Stimulated activated memory B cell treated with anti-CD40 and anti-IgM and Interleukin-4, amounts not matched to agents 10 μg/mL and 1 μg/mL and 100 μg/mL, for 72 hours (primary cell): ENCODE data around the gene NEUROD4.
A peak's percentile ranks its signal among the peaks of the same experiment; 100 is the strongest.

Source experiments
- ATAC-seq: fragments of 150-1000 bp; cut with Tn5 transposase; 2 replicates; pipeline ENCODE4 v1.10.0; 2021
- H3K27ac Mint-ChIP-seq: one replicate; pipeline ENCODE4 v1.8.0; 2022; ENCODE audit warnings: mild to moderate bottlenecking, mixed read lengths
- H3K27me3 Mint-ChIP-seq: one replicate; pipeline ENCODE4 v1.8.0; 2022; ENCODE audit warnings: mixed read lengths
- H3K36me3 Mint-ChIP-seq: one replicate; pipeline ENCODE4 v1.8.0; 2022; ENCODE audit warnings: mixed read lengths
- H3K4me1 Mint-ChIP-seq: one replicate; pipeline ENCODE4 v1.8.0; 2022; ENCODE audit warnings: mixed read lengths
- H3K4me3 Mint-ChIP-seq: one replicate; pipeline ENCODE4 v1.8.0; 2022; ENCODE audit warnings: mild to moderate bottlenecking, moderate library complexity, mixed read lengths
- H3K9me3 Mint-ChIP-seq: one replicate; pipeline ENCODE4 v1.8.0; 2022; ENCODE audit warnings: mixed read lengths

NEUROD4 gene

DNA sequence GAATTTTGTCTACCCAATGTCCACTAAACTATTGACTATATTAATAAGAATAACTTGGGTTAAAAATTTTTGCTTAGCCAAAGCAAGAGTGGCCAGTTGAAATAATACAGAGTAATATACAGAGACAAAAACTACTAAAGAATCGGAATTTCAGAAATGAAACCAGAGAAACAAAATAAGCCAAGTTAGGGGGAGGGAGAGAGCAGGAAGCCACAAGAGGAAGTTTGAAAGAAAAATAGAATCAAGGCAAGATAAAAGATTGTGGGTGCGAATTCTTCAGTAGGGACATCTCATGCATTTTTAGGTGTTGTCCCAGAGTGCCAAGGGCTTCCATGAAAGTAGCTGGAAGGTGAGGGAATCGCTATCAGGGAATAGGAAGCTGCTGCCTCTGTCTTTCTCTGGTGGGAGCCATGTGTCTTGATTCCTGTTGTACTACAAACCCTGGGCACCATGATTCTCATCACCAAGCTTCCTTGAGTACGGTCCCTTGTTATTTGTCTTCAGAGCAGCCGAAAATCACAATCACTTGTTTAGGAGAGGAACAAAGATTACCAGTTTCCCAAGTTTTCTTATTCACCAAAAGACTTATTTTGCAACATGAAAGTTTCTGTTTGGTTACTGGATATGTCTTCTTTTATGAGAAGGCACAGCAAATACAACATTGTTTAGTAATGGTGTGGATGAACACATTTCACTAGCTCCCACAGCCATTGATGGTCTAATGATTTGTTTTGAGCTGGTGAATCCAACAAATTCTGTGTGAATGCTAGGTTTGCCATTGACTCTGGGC, 16.7 kb downstream of the NEUROD4 start:
- H3K36me3 Mint-ChIP-seq, result no peaks in the 10 kb centered on the region
- H3K9me3 Mint-ChIP-seq, result peaks cover 3% of the 10 kb centered on the region
- no peak for ATAC-seq
- H3K4me3 Mint-ChIP-seq, result no peak overlapping the region
- H3K27ac Mint-ChIP-seq, result no peak overlapping the region
- H3K27me3 Mint-ChIP-seq, result peaks cover 9% of the 10 kb centered on the region
- H3K4me1 Mint-ChIP-seq, result peaks cover 27% of the 10 kb centered on the region

DNA sequence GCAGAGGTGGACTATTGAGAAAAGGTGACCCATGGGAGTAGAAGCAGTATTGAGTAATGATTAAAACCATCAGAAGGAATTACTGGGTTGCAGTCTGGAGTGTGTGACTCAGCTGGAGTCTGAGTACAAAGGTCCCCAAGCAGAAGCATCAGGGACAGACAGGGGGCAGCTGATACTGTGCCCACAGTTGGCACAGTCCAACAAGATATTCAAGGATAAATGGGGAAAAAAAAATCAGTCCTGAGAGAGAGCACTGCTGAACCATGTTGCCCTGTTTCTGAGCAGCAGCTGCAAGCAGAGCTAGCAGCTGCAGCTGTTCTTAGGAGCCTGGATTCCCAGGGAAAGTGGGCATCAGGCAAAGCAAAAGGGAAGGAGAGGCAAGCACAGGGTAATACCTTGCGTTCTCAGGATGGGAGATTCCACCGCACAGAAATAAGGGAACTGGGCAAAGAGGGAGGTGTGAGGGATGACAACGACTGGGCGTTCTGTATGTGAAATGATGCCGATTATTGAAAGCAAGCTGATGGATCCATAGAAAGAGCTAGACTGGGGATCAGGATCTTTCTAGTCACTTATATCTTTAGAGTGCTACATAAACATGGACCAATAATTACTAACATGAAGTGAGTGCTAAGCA, 17.7 kb downstream of the NEUROD4 start:
- Mint-ChIP-seq H3K36me3 (no peaks in the 10 kb centered on the region), H3K4me3 (no peak overlapping the region), H3K27ac (peak overlapping the region; percentile 2), H3K4me1 (peaks cover 27% of the 10 kb centered on the region), H3K9me3 (peaks cover 3% of the 10 kb centered on the region), H3K27me3 (peaks cover 9% of the 10 kb centered on the region)
- no peak for ATAC-seq

DNA sequence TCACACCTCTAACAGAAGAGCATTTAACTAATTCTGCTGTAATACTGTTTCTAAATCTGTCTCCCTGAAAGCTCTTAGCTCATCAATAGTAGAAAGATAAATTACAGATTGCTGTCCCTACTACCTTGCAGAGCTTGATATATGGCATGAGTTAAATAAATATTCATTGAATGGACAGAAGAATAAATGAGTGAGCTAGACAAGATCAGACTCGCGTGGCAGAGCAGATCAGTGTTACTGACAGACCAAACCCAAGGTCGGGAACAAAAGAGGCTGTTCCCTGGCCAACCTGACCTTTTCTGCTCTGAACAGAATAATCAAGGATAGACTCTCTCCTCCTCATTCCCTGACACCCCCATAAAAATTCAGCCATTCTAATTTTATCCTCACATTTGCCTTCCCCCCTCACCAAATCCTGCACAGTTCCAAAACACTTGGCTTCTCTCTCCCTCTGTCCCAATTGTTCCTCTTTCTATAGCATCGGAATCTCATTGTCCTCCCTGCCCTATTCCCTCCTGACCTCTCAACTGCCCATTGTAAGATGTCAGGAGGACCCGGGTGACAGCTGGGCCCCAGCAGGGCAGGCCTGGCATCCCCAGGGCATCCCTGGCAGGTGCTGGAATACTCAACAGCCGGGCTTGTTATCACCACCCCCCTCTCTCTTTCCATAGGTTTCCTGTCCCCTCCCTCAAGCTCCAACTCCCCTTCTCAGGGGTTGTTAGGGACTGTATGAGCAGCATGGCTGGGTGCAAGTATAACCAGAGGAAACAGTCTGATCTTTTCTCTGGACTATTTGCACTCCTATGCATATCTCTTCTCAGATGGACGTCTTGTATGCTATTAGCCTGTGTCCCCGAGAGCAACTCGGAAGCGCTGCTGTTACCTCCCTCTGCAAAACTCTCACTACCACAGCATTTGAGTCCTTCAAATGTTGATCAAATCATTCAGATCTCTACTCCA, 19.9 kb downstream of the NEUROD4 start:
- H3K4me3 Mint-ChIP-seq, result no peak overlapping the region
- no peaks in the 10 kb centered on the region for H3K36me3 Mint-ChIP-seq
- H3K9me3 Mint-ChIP-seq, result peaks cover 3% of the 10 kb centered on the region
- peaks cover 27% of the 10 kb centered on the region for H3K4me1 Mint-ChIP-seq
- H3K27me3 Mint-ChIP-seq, result peaks cover 17% of the 10 kb centered on the region
- H3K27ac Mint-ChIP-seq, result no peak overlapping the region
- ATAC-seq, result no peak

DNA sequence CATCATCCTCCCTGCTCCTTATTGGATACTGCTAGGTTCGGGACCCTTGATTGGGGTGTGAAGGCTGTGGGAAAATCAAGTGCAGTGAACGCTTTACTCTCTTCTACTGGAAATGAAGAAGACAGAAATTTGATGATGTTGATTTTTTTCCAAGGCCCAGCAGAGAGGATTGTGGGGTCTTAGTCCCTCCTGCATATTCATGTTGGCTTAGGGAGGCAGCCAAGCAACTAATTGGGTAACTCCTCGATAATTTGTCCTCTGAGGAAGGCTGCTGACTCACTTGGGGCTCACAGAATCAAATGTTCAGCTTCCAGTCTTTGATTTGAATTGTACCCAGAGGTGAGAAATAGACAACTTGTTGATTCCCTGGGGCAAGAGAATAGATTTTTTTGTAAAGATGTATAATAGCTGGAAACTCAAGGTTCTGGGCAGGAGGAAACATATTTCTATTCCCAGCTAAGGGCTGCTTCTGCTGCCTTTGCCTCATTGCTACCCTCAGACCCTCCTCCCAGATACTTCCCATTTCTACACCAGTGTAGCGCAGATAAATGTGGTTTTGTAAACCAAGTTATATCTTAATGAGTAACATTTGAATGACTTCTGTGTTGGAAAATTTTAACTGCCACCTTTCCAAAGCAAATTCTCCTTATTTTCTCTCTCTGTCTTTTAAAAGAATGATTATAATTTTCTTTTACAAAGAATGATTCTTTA, 21.7 kb downstream of the NEUROD4 start:
- no peak for ATAC-seq
- H3K27ac Mint-ChIP-seq, result no peak overlapping the region
- no peaks in the 10 kb centered on the region for H3K36me3 Mint-ChIP-seq
- no peak overlapping the region for H3K4me3 Mint-ChIP-seq
- no peaks in the 10 kb centered on the region for H3K9me3 Mint-ChIP-seq
- H3K27me3 Mint-ChIP-seq, result peaks cover 17% of the 10 kb centered on the region
- H3K4me1 Mint-ChIP-seq, result peaks cover 12% of the 10 kb centered on the region

DNA sequence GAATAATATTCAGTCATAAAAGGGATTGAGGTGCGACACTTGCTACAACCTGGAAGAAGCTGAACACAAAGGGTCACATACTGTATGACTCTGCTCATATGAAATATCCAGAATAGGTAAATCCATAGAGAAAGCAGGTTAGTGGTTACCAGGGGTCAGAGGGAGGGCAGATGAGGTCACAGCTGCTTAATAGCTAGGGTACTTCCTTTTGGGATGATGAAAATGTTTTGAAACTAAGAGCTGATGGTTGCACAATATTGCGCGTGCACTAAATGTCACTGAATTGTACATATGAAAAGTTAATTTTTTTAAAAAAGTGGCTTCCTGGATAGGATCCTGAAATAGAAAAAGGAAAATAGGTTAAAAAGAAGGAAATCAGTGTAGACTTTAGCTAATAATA, 23.8 kb downstream of the NEUROD4 start:
- no peak for ATAC-seq
- H3K27me3 Mint-ChIP-seq, result peaks cover 17% of the 10 kb centered on the region

DNA sequence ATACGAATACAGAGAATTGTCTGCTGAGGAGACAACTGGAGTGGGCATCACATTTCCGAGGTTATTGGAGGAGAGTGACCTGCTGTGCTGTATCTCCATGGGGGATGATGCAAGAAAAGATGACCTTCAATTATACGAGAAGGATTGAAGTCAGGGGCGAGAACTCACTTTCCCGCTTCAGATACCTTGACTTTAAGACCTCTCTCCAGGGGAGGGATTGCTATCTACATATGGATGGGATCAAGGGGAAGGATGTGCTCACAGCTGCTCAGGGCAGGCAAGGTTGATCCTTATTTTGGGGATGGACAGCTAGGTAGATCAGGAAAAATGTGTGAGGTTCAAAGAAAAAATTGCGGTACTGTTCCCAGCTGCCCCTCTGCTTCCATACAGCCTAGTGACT, 24.4 kb downstream of the NEUROD4 start:
- Mint-ChIP-seq H3K4me1 (no peaks in the 10 kb centered on the region), H3K36me3 (no peaks in the 10 kb centered on the region), H3K27me3 (peaks cover 17% of the 10 kb centered on the region), H3K27ac (no peak overlapping the region), H3K9me3 (no peaks in the 10 kb centered on the region), H3K4me3 (no peak overlapping the region)
- ATAC-seq, result no peak

More for the DNA sequence above, 23.8 kb downstream of the NEUROD4 start:
- H3K9me3 Mint-ChIP-seq, result no peaks in the 10 kb centered on the region
- no peaks in the 10 kb centered on the region for H3K4me1 Mint-ChIP-seq
- H3K36me3 Mint-ChIP-seq, result no peaks in the 10 kb centered on the region
- H3K4me3 Mint-ChIP-seq, result no peak overlapping the region
- H3K27ac Mint-ChIP-seq, result no peak overlapping the region

DNA sequence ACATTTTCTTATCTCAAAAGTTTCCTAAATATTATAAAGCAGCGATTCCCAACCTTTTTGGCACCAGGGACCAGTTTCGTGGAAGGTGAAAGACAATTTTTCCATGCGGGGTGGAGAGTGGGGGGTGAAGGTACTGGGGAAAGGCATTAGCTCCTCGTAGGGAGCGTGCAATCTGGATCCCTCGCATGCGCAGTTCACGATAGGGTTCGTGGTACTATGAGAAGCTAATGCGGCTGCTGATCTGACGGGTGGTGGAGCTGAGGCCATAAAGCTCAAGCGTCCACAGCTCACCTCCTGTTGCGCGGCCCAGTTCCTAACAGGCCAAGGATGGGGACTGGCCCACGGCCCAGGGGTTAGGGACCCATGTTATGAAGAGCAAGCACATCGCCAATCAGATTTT, 29.9 kb downstream of the NEUROD4 start:
- Mint-ChIP-seq H3K27me3 (no peaks in the 10 kb centered on the region), H3K27ac (no peak overlapping the region), H3K36me3 (no peaks in the 10 kb centered on the region), H3K9me3 (no peaks in the 10 kb centered on the region), H3K4me1 (no peaks in the 10 kb centered on the region), H3K4me3 (no peak overlapping the region)
- no peak for ATAC-seq

DNA sequence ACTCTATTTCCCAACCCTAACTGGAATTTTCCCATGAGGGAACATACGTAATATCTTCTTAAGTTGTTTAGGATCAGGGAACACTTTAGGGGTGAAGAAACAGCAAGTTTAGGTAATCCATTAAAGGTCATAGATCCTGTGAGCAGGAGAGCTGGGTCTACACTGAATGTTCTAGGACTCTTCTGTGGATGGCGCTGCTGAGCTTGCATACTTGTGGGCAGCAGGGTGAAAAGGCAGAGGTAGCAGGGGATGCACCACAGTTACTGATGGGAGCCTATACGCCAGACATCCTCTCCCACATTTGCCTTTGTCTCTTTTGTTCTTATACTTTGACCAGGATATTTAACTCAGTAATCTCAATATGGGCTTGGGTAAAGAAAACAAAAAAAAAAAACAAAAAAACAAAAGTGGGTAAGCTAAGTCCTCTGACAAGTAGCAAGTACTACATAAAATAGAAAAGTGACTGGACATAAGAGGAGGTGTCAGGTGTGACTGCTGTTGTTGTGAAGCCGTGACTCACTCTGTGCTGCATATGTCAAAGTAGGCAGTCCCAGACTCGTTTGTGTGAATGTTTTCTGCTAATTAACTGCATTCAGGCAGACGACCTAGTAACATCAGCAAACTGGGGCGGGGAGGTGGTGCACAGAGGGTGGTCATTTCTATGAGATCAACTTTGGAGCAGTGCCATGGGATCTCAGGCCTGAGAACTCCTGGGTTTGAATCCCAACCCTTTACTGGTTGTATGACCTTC, 31.6 kb downstream of the NEUROD4 start:
- Mint-ChIP-seq H3K27me3 (no peaks in the 10 kb centered on the region), H3K4me3 (no peak overlapping the region), H3K4me1 (no peaks in the 10 kb centered on the region), H3K27ac (no peak overlapping the region), H3K36me3 (no peaks in the 10 kb centered on the region), H3K9me3 (peaks cover 2% of the 10 kb centered on the region)
- ATAC-seq, result no peak

DNA sequence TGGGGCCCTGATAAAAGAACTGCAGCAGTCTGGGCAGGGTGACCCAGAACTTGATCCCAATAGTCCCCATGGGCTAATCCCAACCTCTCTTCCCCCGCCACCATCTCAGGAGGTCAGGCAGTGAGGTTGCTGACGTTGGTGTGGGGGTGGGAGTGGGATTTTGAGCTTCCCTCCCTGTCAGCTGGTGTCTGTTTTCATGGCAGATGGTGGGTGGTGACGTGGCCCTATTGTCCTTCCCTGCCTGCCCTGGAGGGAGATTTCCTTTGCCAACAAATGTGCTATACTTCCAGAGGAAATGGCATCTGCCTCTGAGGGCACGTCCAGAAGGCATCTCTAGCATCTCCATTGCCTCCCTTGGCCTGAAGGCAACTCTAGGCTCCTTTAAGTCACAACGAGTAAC, 37.7 kb downstream of the NEUROD4 start:
- H3K36me3 Mint-ChIP-seq, result no peaks in the 10 kb centered on the region
- no peak overlapping the region for H3K4me3 Mint-ChIP-seq
- peaks cover 18% of the 10 kb centered on the region for H3K27me3 Mint-ChIP-seq
- no peak overlapping the region for H3K27ac Mint-ChIP-seq
- H3K4me1 Mint-ChIP-seq, result peaks cover 13% of the 10 kb centered on the region
- ATAC-seq, result no peak
- peaks cover 2% of the 10 kb centered on the region for H3K9me3 Mint-ChIP-seq

DNA sequence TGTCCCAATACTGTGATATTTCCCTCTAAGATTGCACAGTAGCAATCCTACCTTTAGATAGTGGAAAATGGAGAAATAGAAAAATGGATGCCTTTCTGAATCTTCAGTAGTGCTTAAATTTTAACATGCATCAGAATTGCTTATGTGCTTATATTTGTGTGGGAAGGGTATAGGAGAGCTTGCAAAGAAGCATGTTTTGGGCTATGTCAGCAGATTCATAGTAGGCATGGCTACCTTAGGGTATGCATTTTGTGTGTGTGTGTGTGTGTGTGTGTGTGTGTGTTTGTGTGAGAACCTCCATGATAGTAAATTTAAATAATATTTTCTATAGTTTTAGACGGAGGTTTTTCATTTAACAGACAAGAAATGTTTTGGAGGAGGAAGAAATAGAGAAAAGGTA, 38.3 kb downstream of the NEUROD4 start:
- no peak overlapping the region for H3K4me3 Mint-ChIP-seq
- no peak for ATAC-seq
- H3K36me3 Mint-ChIP-seq, result no peaks in the 10 kb centered on the region
- H3K27me3 Mint-ChIP-seq, result peaks cover 18% of the 10 kb centered on the region
- peaks cover 2% of the 10 kb centered on the region for H3K9me3 Mint-ChIP-seq
- no peak overlapping the region for H3K27ac Mint-ChIP-seq
- H3K4me1 Mint-ChIP-seq, result peaks cover 13% of the 10 kb centered on the region

DNA sequence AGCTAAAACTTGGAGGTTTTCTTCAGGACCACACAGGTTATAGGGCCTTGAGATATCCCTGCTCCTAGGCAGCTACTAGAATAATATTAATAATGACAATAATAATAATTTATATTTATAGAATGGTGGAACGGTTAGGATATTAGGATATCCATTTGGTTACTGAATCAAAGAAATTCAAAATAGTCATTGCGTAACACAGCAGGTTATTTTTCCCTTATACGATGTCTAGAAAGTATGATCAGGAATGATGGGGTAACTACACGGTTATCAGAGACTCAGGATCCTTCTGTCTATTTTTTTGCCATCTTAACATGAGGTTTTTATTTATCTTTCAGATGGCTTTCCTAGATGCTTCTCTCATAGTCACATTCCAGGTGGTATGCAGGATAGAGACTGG, 39.0 kb downstream of the NEUROD4 start:
- H3K9me3 Mint-ChIP-seq, result peaks cover 2% of the 10 kb centered on the region
- H3K4me1 Mint-ChIP-seq, result peaks cover 13% of the 10 kb centered on the region
- no peak for ATAC-seq
- H3K36me3 Mint-ChIP-seq, result no peaks in the 10 kb centered on the region
- peaks cover 18% of the 10 kb centered on the region for H3K27me3 Mint-ChIP-seq
- H3K27ac Mint-ChIP-seq, result no peak overlapping the region
- H3K4me3 Mint-ChIP-seq, result no peak overlapping the region

DNA sequence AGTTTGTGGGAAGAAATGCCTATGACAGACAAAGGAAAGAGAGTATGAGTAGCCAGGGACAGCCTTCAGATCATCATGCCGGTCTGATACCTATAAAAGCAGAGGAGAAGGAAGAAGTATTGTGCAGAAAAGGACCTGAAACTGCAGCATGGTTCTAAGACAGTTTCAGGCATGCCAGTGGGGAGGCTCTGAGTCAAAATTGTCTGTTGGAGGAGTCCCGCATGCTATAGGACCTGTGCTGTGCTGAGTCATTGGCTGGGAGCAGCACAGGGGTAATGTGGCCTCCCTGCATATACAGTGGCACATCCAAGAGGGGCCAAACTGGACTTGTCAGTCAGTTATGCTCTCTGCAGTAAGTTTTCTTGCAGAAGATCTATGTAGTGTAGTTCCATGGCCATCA, 40.7 kb downstream of the NEUROD4 start:
- peak; percentile 98 for ATAC-seq
- peaks cover 13% of the 10 kb centered on the region for H3K4me1 Mint-ChIP-seq
- peak overlapping the region; percentile 12 for H3K27ac Mint-ChIP-seq
- H3K9me3 Mint-ChIP-seq, result peaks cover 2% of the 10 kb centered on the region
- peaks cover 18% of the 10 kb centered on the region for H3K27me3 Mint-ChIP-seq
- no peak overlapping the region for H3K4me3 Mint-ChIP-seq
- H3K36me3 Mint-ChIP-seq, result no peaks in the 10 kb centered on the region

DNA sequence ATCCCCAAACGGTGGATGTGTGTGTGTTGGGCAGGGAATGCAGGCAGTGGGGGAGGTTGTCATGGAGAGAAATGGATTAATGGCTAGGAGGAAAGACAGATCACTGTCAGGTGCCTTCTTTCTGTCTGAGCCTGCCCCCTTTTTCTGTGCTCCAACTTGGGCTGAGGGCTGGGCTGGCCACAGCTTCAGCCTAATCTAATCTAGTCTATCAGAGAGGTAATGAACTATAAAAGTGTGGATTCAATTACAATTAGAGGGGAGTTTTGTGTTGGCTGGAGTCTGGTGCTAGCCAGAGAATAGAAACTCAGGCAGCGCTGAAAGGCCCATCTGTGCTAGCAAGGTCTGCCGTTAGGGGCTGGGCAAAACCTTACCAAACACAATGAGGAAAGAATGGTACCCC, 41.2 kb downstream of the NEUROD4 start:
- Mint-ChIP-seq H3K27me3 (peaks cover 18% of the 10 kb centered on the region), H3K9me3 (peaks cover 1% of the 10 kb centered on the region), H3K27ac (peak overlapping the region; percentile 12), H3K36me3 (no peaks in the 10 kb centered on the region), H3K4me3 (no peak overlapping the region), H3K4me1 (peaks cover 13% of the 10 kb centered on the region)
- ATAC-seq, result no peak

DNA sequence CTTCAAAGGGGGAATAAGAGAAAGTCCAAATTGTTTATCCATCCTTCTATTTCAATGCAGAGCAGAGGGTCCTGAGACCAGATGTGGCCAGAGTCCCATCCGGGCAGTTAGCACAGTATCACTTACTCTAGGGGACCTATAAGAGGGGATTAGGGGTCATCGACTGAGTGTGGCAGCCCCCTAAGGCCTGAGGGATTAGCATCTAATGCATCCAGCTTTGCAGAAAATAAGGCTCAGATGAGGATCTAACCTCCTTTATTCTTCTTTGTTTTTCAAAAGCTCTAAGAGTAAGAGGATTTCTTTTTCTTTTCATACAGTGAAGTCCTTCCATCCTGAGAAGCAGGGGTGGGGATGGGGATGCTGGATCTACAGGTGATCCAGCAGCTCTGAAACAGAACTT, 43.5 kb downstream of the NEUROD4 start:
- Mint-ChIP-seq H3K27ac (no peak overlapping the region), H3K27me3 (peaks cover 4% of the 10 kb centered on the region), H3K4me3 (no peak overlapping the region), H3K4me1 (peaks cover 13% of the 10 kb centered on the region), H3K36me3 (no peaks in the 10 kb centered on the region), H3K9me3 (no peaks in the 10 kb centered on the region)
- no peak for ATAC-seq
